KMS-11 (cell line): ENCODE measurements around the gene TSPAN6.

Source experiments
- H2AFZ ChIP-seq: fragments of 200-600 bp; sonication (generic); 2 replicates; pipeline ENCODE4 v1.6.1; 2016; ENCODE audit warnings: antibody characterized with exemption, mixed run types, low read depth
- H3K27ac ChIP-seq: fragments of 200-600 bp; sonication (generic); 2 replicates; pipeline ENCODE4 v1.6.1; 2016; ENCODE audit warnings: mild to moderate bottlenecking, mixed run types
- H3K27me3 ChIP-seq: fragments of 200-600 bp; sonication (generic); 2 replicates; pipeline ENCODE4 v1.6.1; 2017; ENCODE audit warnings: mild to moderate bottlenecking, low read depth, mixed run types, moderate library complexity; ENCODE audit not compliant: insufficient read depth
- H3K36me3 ChIP-seq: fragments of 200-600 bp; sonication (generic); 2 replicates; pipeline ENCODE4 v1.6.1; 2017; ENCODE audit warnings: mild to moderate bottlenecking, mixed run types; ENCODE audit not compliant: insufficient read depth
- H3K4me1 ChIP-seq: fragments of 200-600 bp; sonication (generic); 2 replicates; pipeline ENCODE4 v1.6.1; 2016; ENCODE audit warnings: mild to moderate bottlenecking, low read depth, mixed run types; ENCODE audit not compliant: poor library complexity, severe bottlenecking
- H3K4me2 ChIP-seq: fragments of 200-600 bp; sonication (generic); 2 replicates; pipeline ENCODE4 v1.7.0; 2016; ENCODE audit warnings: mild to moderate bottlenecking, mixed run types
- H3K4me3 ChIP-seq: fragments of 200-600 bp; sonication (generic); IDR thresholded peaks from 2 replicates; pipeline ENCODE4 v1.6.1; 2017; ENCODE audit warnings: low read depth, low read length, mixed read lengths; ENCODE audit not compliant: insufficient read depth
- H3K79me2 ChIP-seq: fragments of 200-600 bp; sonication (generic); 2 replicates; pipeline ENCODE4 v1.6.1; 2016; ENCODE audit warnings: low read depth, mixed run types; ENCODE audit not compliant: insufficient read depth
- H3K9ac ChIP-seq: fragments of 200-600 bp; sonication (generic); 2 replicates; pipeline ENCODE4 v1.6.1; 2016; ENCODE audit warnings: mild to moderate bottlenecking, mixed run types
- H4K20me1 ChIP-seq: fragments of 200-600 bp; sonication (generic); 2 replicates; pipeline ENCODE4 v1.6.1; 2016; ENCODE audit warnings: mild to moderate bottlenecking, mixed run types; ENCODE audit not compliant: insufficient read depth
- CTCF ChIP-seq: fragments of 200-600 bp; sonication (generic); conservative IDR thresholded peaks from 2 replicates; pipeline ENCODE4 v1.6.1; 2017; ENCODE audit warnings: low read depth, mild to moderate bottlenecking, antibody characterized with exemption, low read length, moderate library complexity, mixed read lengths

Gene TSPAN6

GRCh38 chrX:100596601-100597000, 40.0 kb downstream of the TSPAN6 start:
- Histone ChIP-seq H3K27ac (no peak overlapping the region), H3K79me2 (no peaks in the 10 kb centered on the region), H4K20me1 (no peaks in the 10 kb centered on the region), H3K4me1 (peaks cover 13% of the 10 kb centered on the region), H3K36me3 (no peaks in the 10 kb centered on the region), H3K27me3 (no peaks in the 10 kb centered on the region), H2AFZ (no peak overlapping the region), H3K4me3 (no peak overlapping the region), H3K4me2 (no peak overlapping the region), H3K9ac (no peak overlapping the region)
- TF ChIP-seq CTCF: no peak

GRCh38 chrX:100593581-100593980, 43.0 kb downstream of the TSPAN6 start:
- H4K20me1 ChIP-seq: no peaks in the 10 kb centered on the region
- H3K9ac ChIP-seq: no peak overlapping the region
- no peak overlapping the region for H3K4me2 ChIP-seq
- H3K4me3 ChIP-seq: no peak overlapping the region
- H3K36me3 ChIP-seq: no peaks in the 10 kb centered on the region
- no peaks in the 10 kb centered on the region for H3K79me2 ChIP-seq
- H2AFZ ChIP-seq: no peak overlapping the region
- TF ChIP-seq CTCF: no peak
- H3K4me1 ChIP-seq: no peaks in the 10 kb centered on the region
- H3K27me3 ChIP-seq: no peaks in the 10 kb centered on the region
- no peak overlapping the region for H3K27ac ChIP-seq

- no peak overlapping the region for H3K4me3 ChIP-seq
These were observed 43.5 kb downstream of the TSPAN6 start for GRCh38 chrX:100593126-100593525.

GRCh38 chrX:100591256-100592051, 45.2 kb downstream of the TSPAN6 start:
- H3K9ac ChIP-seq: no peak overlapping the region
- no peaks in the 10 kb centered on the region for H3K79me2 ChIP-seq
- no peaks in the 10 kb centered on the region for H3K36me3 ChIP-seq
- TF ChIP-seq CTCF: no peak
- H3K27ac ChIP-seq: no peak overlapping the region
- no peak overlapping the region for H2AFZ ChIP-seq
- no peaks in the 10 kb centered on the region for H3K27me3 ChIP-seq
- H3K4me1 ChIP-seq: no peaks in the 10 kb centered on the region
- H4K20me1 ChIP-seq: no peaks in the 10 kb centered on the region
- no peak overlapping the region for H3K4me2 ChIP-seq
- no peak overlapping the region for H3K4me3 ChIP-seq

More at GRCh38 chrX:100593126-100593525, 43.5 kb downstream of the TSPAN6 start:
- H3K27ac ChIP-seq: no peak overlapping the region
- H3K79me2 ChIP-seq: no peaks in the 10 kb centered on the region
- no peaks in the 10 kb centered on the region for H3K4me1 ChIP-seq
- H2AFZ ChIP-seq: no peak overlapping the region
- H4K20me1 ChIP-seq: no peaks in the 10 kb centered on the region
- no peaks in the 10 kb centered on the region for H3K27me3 ChIP-seq
- no peak overlapping the region for H3K4me2 ChIP-seq
- no peak overlapping the region for H3K9ac ChIP-seq
- TF ChIP-seq CTCF: no peak
- no peaks in the 10 kb centered on the region for H3K36me3 ChIP-seq
